Aorta (tissue), 5 donors: Measurements from ENCODE around the gene AKT1. TPM values are rescaled to one million over a fixed set of nuclear protein-coding genes. Genes with fewer than 3 reads are reported as not detected.

Source experiments
- ATAC-seq: fragments of 200-7000 bp; cut with Tn5 transposase; one replicate; pipeline ENCODE4 v1.9.1; 2022; ENCODE audit warnings: moderate library complexity; ENCODE audit not compliant: low FRiP score
- DNase-seq, 2 donors: peaks; one replicate each; pipeline ENCODE4 v3.0.0-alpha.2; 2020
- H3K27ac ChIP-seq, 2 donors: one replicate each; pipeline ENCODE4 v1.5.1; 2013; ENCODE audit warnings: low read length in 2 of 2, mild to moderate bottlenecking in 2 of 2, moderate library complexity in 2 of 2, control low read depth in 1 of 2, inconsistent platforms in 1 of 2, low read depth in 1 of 2
- H3K27me3 ChIP-seq, 2 donors: one replicate each; pipeline ENCODE4 v1.6.1; 2013; ENCODE audit warnings: control low read depth in 1 of 2, low read length in 1 of 2, mild to moderate bottlenecking in 1 of 2, moderate library complexity in 1 of 2; ENCODE audit not compliant: insufficient read depth in 2 of 2, control insufficient read depth in 1 of 2
- H3K36me3 ChIP-seq, 2 donors: one replicate each; pipeline ENCODE4 v1.6.1; 2013; ENCODE audit warnings: control low read depth in 1 of 2, low read length in 1 of 2, mild to moderate bottlenecking in 1 of 2; ENCODE audit not compliant: insufficient read depth in 2 of 2, control insufficient read depth in 1 of 2
- H3K4me1 ChIP-seq, 2 donors: one replicate each; pipeline ENCODE4 v1.6.1; 2013; ENCODE audit warnings: low read length in 2 of 2, control low read depth in 1 of 2, mild to moderate bottlenecking in 1 of 2, moderate library complexity in 1 of 2; ENCODE audit not compliant: insufficient read depth in 2 of 2, control insufficient read depth in 1 of 2
- H3K4me3 ChIP-seq, 2 donors: one replicate each; pipeline ENCODE4 v1.5.1; 2013; ENCODE audit warnings: low read length in 2 of 2, control low read depth in 1 of 2, mild to moderate bottlenecking in 1 of 2
- H3K9me3 ChIP-seq: one replicate; pipeline ENCODE4 v1.6.1; 2013; ENCODE audit warnings: mild to moderate bottlenecking, low read length; ENCODE audit not compliant: control insufficient read depth
- WGBS, 2 donors: extraction: QIAGEN DNeasy Blood & Tissue Kit; methylation state at CpG; one replicate each; pipeline ENCODE4 v1.1.7; 2013; 5-methylcytosine and 5-hydroxymethylcytosine counted together
- intact Hi-C, 2 donors: fragments of 100-400 bp; cut with DNase I; formaldehyde crosslinking; loops; one replicate each; pipeline versions ENCODE4 v1.14.2 to v1.15.0; 2022
- polyA plus RNA-seq, 2 donors: library from polyadenylated mRNA; stranded (reverse); fragments of 200-250 nt; gene quantifications; one replicate each; pipeline ENCODE4 v1.2.3, GENCODE V29; 2013
- total RNA-seq, 2 donors: library from RNA; stranded (reverse); fragmentation: NEBNext Ultra II Directional; extraction: Animal tissue kit (Norgen Biotek cat#: 25700); gene quantifications; one replicate each; pipeline ENCODE4 v1.2.1, GENCODE V29; 2021
- donor health status: healthy with polysubstance abuse.
- donor health status: Bipolar disorder and iron deficiency.
- donor health status: DM: no; HTN: no; CAD: no.
- donor health status: DM: no; HTN: no; CAD: no.
- donor health status: DM: yes; HTN: yes; CAD: no.

The AKT1 gene
- total and polyA plus RNA-seq, 4 donors: 93.2 to 154 (median 121) TPM

- no peaks in the 10 kb centered on the region for H3K4me1 ChIP-seq
- intact Hi-C loops: no loop called here
- no peaks in the 10 kb centered on the region for H3K27me3 ChIP-seq
- 92 to 94% methylated on average over 32 of the region's 32 CpGs for WGBS, 2 donors
- peak in 1 of 2 donors; percentile 43 for DNase-seq
- H3K36me3 ChIP-seq: no peaks in the 10 kb centered on the region
- ATAC-seq: no peak
- H3K9me3 ChIP-seq: no peaks in the 10 kb centered on the region
- no peak overlapping the region for H3K27ac ChIP-seq
- H3K4me3 ChIP-seq: no peak overlapping the region
Measured at GRCh38 chr14:104742586-104743455, 52.7 kb downstream of the AKT1 start.

- Histone ChIP-seq H3K9me3 (no peaks in the 10 kb centered on the region), H3K36me3 (no peaks in the 10 kb centered on the region), H3K27ac (no peak overlapping the region), H3K4me1 (no peaks in the 10 kb centered on the region), H3K4me3 (no peak overlapping the region), H3K27me3 (no peaks in the 10 kb centered on the region)
- DNase-seq (peak in 1 of 2 donors; percentile 45), ATAC-seq (no peak)
- 89 to 92% methylated on average over 23 of the region's 23 CpGs for WGBS, 2 donors
- intact Hi-C loops: no loop called here
Measured at GRCh38 chr14:104741803-104742251, 53.7 kb downstream of the AKT1 start.

DNA sequence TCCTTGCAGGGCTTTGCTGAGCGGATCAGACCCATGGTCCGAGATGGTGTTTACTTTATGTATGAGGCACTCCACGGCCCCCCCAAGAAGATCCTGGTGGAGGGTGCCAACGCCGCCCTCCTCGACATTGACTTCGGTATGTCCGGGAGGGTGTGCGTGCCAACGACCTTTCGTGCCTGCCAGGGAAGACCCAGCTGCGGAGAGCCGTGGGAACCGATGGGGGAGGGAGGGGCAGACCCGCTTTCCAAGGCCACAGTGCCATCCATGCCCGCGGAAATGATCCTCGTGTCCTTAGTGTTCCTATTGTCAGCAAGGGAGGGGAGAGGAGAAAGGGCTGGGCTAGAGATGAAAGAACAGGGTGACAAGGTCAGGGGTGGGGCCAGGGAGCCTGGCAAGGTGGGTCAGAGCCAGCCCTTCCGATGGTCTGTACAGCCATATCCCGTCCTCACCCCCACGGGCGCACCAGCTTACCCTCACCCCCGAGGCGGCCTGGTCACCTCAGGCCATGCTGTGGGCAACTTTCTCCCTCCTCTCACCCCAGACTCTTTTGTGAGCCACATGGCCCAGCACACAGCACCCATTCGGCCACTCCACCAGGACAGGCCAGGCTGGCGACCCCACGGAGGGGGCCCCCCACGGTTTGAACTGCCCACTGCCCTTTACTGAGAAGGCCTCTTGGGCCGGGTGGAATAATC is 54.3 kb downstream of the AKT1 start:
- Histone ChIP-seq H3K9me3 (no peaks in the 10 kb centered on the region), H3K4me3 (no peak overlapping the region), H3K4me1 (no peaks in the 10 kb centered on the region), H3K36me3 (no peaks in the 10 kb centered on the region), H3K27ac (no peak overlapping the region), H3K27me3 (no peaks in the 10 kb centered on the region)
- intact Hi-C loops: no loop called here
- DNase-seq: peak in 1 of 2 donors; percentile 45
- no peak for ATAC-seq
- 89 to 92% methylated on average over 26 to 29 of the region's 29 CpGs for whole genome bisulfite sequencing, 2 donors

DNA sequence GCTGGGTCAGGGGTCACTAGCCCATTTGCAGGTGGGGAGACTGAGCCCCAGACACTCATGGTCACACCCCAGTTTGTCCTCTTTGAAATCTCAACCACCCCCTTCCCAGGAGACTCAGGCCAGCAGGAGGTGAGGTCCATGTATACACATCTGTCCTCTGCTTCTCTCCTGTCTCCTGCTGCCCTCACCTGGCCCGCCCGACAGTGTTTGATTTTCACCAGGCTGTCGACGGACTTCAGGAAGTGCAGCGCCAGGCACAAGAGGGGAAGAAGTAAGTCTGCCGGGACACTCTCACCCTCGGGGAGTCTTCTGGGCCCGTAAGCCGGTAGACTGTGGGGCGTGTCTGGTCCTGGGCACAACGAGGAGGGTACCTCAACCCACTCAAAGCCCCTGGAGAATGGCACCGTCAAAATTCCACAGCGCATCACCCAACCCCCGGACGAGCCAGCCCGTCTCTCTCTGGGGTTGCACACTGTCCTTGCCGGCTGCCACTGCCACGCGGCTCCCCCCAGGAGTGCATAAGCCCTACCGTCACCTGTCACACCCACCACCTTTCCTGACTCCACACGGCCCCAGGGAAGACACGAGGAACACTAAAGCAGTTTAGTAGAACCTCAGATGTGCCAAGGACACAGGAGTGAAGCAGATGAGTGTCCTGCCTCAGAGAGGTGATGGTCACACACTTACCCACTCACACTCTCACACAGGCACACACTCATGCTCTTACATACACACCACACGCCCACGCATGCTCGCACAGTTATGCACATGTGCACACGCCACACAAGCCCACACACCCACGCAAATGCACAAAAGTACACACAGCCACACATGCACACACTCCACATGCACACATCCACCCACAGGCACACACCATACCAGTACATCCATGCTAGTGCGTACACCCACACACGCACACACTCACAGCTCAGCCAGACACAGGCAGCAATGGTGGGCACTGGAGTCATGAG is 55.7 kb downstream of the AKT1 start:
- no peak overlapping the region for H3K4me3 ChIP-seq
- 90% methylated on average over 29 of the region's 29 CpGs for WGBS, 2 donors
- intact Hi-C loops: no loop called here
- H3K4me1 ChIP-seq: no peaks in the 10 kb centered on the region
- ATAC-seq (no peak), DNase-seq (no peak)
- no peak overlapping the region for H3K27ac ChIP-seq
- no peaks in the 10 kb centered on the region for H3K36me3 ChIP-seq
- no peaks in the 10 kb centered on the region for H3K27me3 ChIP-seq
- no peaks in the 10 kb centered on the region for H3K9me3 ChIP-seq

DNA sequence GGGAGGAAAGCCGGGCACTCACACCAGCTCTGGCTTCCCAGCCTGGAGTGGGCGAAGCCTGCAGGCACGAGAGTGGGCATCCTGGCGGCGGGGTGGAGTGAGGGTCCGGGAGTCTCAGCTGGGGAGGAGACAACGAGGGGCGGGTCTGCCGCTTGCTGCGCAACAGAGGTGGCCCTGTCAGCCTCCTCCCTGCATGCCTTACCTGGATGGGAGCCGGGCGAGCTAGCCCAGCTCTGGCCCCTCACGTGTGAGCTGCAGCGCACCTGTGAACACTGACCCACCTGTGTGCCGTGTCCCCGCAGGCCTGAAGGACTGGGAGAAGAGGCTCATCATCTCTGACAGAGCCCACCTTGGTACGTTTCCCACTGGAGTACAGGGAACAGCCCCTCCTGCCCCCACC is 56.5 kb downstream of the AKT1 start:
- 92 to 95% methylated on average over 17 of the region's 17 CpGs for WGBS, 2 donors
- intact Hi-C loops: no loop called here
- Histone ChIP-seq H3K9me3 (no peaks in the 10 kb centered on the region), H3K4me1 (no peaks in the 10 kb centered on the region), H3K27ac (no peak overlapping the region), H3K27me3 (no peaks in the 10 kb centered on the region), H3K36me3 (no peaks in the 10 kb centered on the region), H3K4me3 (no peak overlapping the region)
- ATAC-seq (no peak), DNase-seq (no peak)

GRCh38 chr14:104738375-104739019 is 57.1 kb downstream of the AKT1 start:
- H3K27me3 ChIP-seq: no peaks in the 10 kb centered on the region
- WGBS, 2 donors: 91 to 92% methylated on average over 18 of the region's 18 CpGs
- H3K9me3 ChIP-seq: no peaks in the 10 kb centered on the region
- H3K4me1 ChIP-seq: no peaks in the 10 kb centered on the region
- H3K27ac ChIP-seq: no peak overlapping the region
- no peak overlapping the region for H3K4me3 ChIP-seq
- H3K36me3 ChIP-seq: no peaks in the 10 kb centered on the region
- ATAC-seq (no peak), DNase-seq (no peak)
- intact Hi-C loops: no loop called here

GRCh38 chr14:104735830-104736642 is 59.5 kb downstream of the AKT1 start:
- Histone ChIP-seq H3K4me1 (no peaks in the 10 kb centered on the region), H3K9me3 (no peaks in the 10 kb centered on the region), H3K36me3 (no peaks in the 10 kb centered on the region), H3K27me3 (no peaks in the 10 kb centered on the region), H3K4me3 (no peak overlapping the region), H3K27ac (peak overlapping the region; percentile 30 to 91)
- DNase-seq (peak; percentile 94 to 95), ATAC-seq (peak; percentile 90)
- intact Hi-C loops: no loop called here
- 16 to 19% methylated on average over 26 of the region's 26 CpGs for WGBS, 2 donors
